Suprapubic skin (tissue), 4 donors: Measurements from ENCODE around the gene WDR26.

Experiments
- CTCF ChIP-seq, 2 donors: fragments of 200-600 bp in 1 of 2; fragments of 450-650 bp in 1 of 2; sonication (generic) in 1 of 2; IDR thresholded peaks; one replicate each; pipeline ENCODE4 v1.5.1; 2016 to 2019; ENCODE audit warnings: antibody characterized with exemption in 2 of 2, mild to moderate bottlenecking in 1 of 2, moderate library complexity in 1 of 2
- POLR2A ChIP-seq, 2 donors: fragments of 450-650 bp; IDR thresholded peaks; one replicate each; pipeline ENCODE4 v1.6.1; 2017; ENCODE audit warnings: antibody characterized with exemption in 2 of 2, mild to moderate bottlenecking in 2 of 2, moderate library complexity in 2 of 2
- POLR2AphosphoS5 ChIP-seq, 3 donors: sonication (generic); formaldehyde crosslinking; IDR thresholded peaks; one replicate each; pipeline ENCODE4 v1.6.1; 2017; ENCODE audit warnings: antibody characterized with exemption in 3 of 3

- TF ChIP-seq CTCF (IDR thresholded peaks at IDR 0.05) (no peak), POLR2AphosphoS5 (IDR thresholded peaks at IDR 0.05) (no peak), POLR2A (IDR thresholded peaks at IDR 0.05) (no peak)
Measured at GRCh38 chr1:224459966-224460365, 25.4 kb upstream of the WDR26 start.
